ENCODE data around the gene PPP2R5C.

PPP2R5C gene

DNA sequence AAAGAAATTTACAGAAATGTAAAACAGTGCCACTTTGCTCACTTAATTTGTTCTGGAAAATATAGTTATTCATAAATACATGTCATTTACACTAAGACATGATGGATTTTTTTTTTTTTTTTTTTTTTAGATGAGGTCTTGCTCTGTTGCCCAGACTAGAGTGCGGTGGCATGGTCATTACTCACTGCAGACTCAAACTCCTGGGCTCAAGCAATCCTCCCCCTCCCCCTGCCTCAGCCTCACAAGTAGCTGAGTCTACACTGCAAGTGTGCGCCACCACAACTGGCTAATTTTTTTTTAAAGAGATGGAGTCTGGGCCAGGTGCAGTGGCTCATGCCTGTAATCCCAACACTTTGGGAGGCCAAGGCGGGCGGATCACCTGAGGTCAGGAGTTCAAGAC, 101.2 kb downstream of the PPP2R5C start:
- no peak for DNase-seq (ENCODE audit: low read depth in 2 of 2)

DNA sequence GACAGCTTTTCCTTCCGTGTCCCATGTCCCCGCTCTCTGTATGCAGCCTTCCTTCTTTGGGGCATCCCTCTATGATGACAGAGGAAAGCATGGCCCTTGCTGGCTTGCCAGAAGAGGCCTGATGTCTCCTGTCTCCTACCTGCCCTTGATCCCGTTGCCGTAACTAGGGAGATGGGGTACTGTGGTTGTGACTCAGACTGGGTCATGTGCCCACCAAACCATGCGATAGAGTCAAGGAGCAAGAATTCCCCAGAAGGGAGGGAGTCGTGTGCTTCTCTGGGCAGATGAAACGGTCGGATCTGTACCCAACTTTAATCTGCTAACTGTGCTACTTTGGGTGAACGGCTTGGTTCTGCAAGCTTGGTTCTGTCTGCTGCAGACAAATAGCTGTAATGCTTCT, 103.8 kb downstream of the PPP2R5C start:
- no peak for DNase-seq (ENCODE audit: low read depth in 2 of 2)

DNA sequence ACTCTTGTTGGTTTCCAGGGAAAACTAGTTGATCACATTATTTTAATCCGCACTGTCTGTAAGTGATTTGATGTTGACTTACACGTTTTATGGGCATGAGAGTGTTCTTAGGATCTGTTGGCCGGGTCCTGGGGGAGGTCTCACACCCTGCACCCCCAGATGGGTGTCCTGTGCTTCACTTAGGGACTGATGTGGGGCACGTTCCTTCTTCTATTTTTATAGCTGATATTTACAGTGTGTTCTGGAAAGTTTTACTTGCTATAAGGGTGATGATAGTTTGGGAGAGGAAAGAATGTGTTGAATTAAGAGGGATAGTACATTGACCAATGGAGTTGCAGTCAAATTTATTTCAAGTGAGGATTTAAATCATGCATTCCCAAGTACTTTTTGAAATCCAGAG, 106.3 kb downstream of the PPP2R5C start:
- no peak for DNase-seq (ENCODE audit: low read depth in 2 of 2)

DNA sequence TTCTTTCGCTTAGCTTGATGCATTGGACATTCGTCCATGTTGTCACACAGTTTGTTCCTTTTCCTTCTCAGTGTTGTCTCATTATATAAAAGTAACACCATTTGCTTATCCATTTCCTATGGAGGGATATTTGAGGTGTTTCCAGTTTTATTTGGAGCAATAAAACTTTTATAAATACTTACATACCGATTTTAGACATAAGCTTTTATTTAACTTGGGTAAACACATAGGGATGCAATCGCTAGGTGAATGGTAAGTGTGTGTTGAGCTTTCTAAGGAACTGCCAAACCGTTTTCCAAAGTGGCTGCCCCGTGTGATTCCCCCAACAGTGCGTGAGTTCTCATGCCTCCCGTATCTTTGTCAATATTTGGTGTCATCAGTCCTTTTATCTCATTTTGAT, 107.7 kb downstream of the PPP2R5C start:
- no peak for DNase-seq (ENCODE audit: low read depth in 2 of 2)

DNA sequence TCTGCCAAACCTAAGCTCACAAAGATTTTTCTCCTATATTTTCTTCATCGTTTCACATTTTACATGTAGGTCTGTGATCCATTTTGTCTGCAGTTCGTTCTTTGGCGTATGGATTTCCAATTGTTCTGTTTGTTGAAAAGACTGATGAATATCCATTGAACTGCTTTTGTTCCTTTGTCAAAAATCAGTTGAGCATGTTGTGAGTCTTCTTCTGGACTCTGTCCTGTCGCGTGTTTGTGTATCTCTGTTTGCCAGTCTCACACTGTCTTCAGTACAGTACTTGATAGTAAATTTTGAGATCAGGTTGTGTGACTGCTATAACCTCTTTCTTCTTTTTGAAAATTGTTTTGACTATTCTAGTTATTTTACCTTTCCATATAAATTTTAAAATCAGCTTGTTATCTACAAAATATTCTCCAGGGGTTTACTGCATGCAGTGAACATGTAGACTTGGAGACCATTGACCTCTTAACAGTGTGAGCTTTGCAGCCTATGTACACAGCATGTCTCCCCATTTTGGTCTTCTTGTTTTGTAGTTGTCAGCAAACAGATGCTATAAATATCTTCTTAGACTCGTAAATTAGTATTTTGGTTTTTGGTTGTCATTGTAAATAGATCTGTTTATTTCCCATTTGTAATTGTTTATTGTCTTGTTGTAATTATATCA, 108.9 kb downstream of the PPP2R5C start:
- no peak for DNase-seq (ENCODE audit: low read depth in 2 of 2)

DNA sequence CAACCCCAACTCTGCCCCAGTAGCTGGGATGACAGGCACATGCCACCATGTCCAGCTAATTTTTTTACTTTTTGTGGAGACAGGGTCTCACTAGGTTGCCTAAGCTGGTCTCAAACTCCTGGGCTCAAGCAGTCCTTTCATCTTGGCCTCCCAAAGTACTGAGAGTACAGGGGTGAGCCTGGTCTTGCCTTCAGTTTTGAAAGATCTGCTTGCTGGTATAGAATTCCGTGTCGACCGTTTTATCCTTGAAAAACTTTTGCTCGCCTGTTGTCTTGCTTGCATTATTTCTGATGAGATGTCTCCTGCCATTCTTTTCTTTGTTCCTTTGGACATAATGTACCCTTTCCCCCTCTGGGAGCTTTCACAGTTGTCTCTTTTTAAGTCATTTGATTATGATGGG, 110.8 kb downstream of the PPP2R5C start:
- DNase-seq (ENCODE audit: low read depth in 2 of 2): no peak

DNA sequence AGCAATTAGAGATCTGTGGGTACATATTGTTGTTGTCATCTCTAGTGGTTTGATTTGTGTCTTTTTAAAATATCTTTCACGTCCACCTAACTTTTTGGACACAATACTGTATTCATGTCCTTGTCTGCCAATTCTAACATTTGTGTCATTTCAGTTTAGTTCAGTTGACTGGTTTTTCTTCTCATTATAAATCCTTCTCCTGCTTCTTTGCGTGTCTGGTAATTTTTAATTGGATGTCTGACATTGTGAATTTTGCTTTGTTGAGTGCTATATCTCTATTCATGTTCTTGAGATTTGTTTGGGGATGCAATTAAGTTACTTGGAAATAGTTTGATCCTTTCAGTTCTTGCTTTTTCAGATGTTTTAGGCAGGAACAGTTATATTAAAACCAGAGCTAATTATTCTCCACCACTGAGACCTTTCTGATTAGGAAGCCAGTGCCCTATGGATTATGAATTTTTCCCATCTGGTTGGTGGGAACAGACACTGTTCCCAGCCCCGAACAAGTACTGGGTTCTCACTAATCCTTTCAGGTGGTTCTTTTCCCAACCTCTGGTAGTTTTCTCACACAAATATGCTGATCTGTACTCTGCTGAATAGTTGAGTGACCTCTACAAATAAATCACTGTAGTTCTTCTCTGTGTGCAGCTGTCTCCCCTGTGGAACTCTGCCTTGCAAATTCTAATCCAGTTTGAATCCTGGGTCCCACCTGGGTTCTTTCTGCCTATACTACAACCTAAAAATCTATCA, 111.7 kb downstream of the PPP2R5C start:
- DNase-seq (ENCODE audit: low read depth in 2 of 2): no peak

DNA sequence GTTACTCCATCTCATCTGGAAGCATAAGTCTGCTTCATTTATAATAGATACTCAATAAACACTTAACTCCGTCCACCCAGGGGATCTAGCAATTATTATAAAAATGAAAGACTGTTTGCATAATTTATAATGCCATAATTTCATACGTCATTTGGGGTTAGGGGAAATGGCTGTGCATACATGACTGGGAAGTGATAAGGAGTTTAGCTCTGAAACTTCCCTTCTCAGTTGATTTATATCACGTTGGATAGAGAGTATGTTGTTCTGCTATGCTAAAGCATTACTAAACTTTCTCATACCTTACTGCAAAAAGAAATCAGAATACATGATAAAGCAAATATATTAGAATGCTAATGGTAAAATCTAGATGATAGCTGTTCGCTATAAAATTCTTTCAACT, 112.5 kb downstream of the PPP2R5C start:
- no peak for DNase-seq (ENCODE audit: low read depth in 2 of 2)

DNA sequence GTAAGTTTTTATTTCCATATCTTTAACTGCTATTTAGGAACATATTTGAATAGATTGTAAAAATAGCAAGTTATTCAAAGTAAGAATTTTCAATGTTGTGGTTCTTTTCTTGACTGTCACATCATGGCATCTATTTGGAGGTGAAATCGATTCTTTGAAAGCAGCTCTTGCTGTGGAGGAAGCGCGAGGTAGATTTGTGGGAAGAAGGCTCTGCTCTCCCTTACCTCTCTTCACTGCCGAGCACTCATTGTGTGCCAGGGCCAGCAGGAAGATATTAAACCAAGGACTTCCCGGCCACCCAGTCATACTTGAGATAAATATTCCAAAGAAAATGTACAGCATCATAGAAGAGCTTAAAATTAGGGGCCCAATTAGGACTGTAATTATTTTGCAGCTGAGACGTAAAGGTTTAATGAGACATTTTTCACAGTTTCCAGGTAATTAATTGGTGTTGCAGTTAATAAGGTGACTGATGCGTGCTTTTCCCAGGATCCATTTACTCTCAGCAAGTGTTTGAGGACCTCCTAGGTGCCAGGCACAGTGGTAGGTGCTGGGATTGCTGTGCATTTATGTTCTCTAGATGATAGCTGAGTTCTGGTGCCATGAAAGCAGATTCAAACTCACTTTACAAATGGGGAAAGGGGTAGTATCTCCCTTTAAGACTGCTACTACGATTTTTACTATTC, 113.7 kb downstream of the PPP2R5C start:
- no peak for DNase-seq (ENCODE audit: low read depth in 2 of 2)

DNA sequence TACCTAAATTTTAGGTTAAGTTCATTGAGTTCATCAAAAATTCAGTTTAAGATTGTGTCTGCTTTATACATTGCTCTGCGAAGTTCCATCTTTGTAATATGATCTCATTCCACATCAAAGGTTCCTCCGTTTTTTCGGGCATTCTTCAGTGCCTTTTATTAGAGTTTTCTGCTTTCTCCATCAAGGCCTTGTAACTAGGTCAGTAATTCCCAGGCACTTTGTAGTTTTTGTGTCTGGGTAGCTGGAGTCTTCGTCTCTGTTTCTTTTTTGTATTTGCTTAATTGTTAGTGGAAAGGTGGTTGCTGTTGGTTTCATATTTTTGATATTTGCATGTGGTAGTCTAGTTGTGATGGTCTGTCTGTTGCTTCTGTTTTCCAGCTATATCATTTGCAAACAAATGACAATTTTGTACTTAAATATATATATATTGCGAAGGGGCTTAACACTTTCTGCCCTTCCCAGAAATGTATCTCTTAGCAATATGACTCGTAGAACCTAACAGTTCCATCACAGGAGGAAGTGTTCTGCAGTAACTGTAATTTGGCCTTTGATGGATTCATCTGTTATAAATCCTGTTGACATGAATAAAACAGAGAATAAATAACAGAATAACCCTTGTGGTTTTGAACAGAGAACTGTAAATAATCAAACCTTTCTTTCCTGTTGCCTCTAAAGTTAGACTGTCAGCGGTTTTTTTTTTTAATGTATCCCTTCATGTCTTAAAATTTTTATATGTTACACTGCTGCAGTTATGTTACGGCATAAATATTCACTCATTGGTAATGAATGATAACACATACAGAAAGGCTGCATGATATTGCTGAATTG, 114.4 kb downstream of the PPP2R5C start:
- no peak for DNase-seq (ENCODE audit: low read depth in 2 of 2)

DNA sequence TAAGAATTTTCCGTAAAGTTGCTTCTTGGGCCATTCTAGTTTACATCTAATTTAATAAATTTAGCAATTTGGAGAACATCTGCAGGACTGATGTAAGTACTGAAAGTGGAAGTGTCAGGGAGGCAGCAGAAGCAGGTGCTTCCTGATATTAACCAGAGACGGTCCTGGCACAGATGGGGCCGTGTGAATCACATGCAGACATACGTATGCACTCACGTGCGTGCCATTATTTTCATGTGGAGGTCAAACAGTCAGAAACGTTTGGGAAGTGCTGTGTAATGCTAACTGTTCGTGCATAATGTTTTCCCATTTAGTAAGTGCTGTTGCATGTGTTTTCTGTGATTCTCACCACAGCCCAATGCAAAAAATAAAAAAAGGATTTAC, 115.0 kb downstream of the PPP2R5C start:
- DNase-seq (ENCODE audit: low read depth in 2 of 2): peak; percentile 60 to 75

DNA sequence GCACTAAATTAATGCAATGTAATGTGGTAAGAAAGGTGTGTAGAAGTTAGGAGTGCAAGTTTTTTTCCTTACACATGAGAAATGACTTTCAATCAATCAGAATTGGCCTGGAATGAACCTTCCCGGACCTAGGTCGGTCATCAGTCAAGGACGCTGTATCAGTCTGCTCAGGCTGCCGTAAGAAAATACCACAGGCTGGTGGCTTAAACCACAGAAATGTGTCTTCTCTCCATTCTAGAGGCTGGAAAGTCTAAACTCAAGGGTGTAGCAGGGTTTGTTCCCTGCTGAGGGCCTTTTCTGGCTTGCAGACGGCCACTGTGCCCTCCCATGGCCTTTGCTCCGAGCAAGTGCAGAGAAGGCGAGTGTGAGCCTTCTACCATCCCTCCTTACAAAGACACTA, 116.3 kb downstream of the PPP2R5C start:
- no peak for DNase-seq (ENCODE audit: low read depth in 2 of 2)

DNA sequence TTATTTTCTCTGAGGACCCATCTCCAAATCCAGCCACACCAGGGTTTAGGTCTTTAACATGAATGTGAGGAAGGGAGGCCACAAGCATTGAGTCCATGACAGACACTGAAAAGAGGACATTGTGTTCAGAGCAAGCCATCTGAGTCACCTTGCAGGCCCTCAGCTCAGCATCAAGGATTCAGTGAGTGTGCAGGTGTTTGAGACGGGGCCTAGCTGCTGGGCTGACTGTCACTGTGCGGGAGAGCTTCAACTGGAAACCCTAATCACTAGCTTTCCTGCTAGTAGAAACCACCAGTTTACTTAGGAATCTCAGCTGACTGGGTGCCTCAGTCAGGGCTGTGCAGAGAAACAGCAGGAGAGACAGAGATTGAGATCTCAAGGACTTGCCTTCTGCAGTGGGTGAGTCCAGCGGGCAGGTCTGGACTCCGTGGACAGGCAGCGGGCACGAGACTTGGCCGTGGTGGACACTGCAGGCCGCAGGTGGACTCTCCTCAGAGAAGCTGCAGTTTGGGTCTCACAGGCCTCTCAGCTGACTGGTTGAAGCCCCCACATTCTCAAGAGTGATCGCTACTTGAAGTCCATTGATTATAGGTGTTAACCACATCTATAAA, 116.8 kb downstream of the PPP2R5C start:
- peak in 1 of 2 donors; percentile 24 for DNase-seq (ENCODE audit: low read depth in 2 of 2)

DNA sequence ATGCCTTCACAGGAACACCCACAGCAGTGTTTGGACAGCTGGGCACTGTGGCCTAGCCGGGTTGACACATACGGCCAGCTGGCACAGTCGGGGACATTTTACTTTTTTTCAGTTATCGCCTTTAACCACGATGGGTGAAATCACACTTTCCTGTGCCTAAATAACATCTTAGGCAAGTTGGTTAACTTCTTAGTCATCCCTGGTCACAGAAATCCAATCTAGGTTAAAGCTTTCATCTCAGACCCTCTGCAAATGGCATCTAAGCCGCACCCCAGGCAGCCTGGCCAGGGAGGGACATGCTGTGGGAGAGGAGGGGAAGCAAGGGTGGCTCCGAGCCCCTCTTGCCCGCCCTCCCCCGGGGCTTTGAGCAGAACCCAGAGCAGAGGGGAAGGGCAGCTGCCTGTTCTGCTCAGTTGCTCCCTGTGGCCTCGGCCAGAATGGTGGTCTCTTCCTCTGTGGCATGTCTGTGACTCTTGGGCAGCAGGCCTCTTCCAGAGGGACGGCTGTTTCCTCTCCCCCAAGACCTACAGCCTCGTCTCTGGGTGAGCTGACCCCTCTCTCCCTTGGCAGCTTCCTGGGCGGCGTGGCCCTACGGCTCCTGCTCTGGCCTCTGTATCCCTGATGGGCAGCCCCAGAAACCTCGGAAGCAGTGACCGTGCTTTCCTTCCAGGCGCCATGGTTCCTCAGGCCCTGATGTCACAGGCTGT, 117.5 kb downstream of the PPP2R5C start:
- peak; percentile 25 to 35 for DNase-seq (ENCODE audit: low read depth in 2 of 2)

DNA sequence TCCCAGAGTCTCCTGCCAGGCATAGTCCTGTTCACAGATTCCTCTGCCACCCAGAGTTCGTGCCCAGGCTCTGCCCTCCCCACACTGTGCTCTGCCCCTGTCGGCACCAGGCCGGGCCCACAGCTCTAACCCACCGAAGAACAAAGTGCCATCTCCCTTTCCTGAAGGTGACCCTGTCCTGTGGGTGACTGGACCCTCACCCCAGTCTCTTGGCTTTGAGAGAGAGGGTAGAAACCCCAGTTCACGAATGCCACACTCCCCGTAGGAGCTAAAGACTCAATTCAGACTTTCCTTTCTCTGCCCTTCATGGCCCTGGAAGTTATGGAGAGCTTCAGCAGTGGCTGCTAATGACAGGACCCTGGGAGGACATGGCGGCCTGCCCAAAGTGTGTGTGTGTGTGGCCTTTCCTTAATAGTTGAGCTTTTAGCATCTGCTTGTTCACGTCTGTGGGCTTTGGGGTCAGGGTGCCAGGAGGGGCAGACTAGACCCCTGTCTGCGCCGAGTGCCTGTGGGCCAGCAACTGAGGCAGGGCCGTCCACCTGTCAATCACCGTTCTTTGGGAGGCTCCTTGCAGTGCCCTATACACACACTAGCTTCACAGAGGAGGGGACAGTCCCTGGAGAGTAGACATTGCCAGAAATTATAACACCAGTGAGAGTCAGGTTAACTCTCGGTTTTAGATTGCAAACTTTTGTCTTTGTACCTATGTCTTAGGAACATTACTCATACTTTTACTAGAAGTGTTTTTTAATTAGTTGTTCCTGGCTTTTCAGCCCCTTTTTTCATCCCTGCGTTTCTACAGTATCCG, 118.2 kb downstream of the PPP2R5C start:
- DNase-seq (ENCODE audit: low read depth in 2 of 2): no peak

DNA sequence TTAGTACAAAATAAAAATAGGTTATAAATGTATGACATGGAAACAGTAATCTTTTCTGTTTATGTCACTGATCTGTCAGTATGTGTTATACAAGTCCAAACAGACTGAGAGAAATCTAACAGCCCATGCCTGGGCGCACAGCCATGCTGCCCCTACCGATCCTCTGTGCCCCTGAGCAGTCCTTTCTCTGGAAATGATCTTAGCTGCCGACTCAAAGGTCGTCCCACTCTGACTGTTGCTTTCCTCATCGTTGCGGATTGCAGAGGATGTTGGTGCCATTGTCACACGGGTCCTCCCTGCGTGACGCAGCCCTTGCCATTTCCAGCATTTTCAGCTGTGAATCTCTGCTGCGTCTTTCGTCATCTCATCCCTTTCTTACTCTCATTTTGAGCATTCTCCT, 119.9 kb downstream of the PPP2R5C start:
- no peak for DNase-seq (ENCODE audit: low read depth in 2 of 2)

DNA sequence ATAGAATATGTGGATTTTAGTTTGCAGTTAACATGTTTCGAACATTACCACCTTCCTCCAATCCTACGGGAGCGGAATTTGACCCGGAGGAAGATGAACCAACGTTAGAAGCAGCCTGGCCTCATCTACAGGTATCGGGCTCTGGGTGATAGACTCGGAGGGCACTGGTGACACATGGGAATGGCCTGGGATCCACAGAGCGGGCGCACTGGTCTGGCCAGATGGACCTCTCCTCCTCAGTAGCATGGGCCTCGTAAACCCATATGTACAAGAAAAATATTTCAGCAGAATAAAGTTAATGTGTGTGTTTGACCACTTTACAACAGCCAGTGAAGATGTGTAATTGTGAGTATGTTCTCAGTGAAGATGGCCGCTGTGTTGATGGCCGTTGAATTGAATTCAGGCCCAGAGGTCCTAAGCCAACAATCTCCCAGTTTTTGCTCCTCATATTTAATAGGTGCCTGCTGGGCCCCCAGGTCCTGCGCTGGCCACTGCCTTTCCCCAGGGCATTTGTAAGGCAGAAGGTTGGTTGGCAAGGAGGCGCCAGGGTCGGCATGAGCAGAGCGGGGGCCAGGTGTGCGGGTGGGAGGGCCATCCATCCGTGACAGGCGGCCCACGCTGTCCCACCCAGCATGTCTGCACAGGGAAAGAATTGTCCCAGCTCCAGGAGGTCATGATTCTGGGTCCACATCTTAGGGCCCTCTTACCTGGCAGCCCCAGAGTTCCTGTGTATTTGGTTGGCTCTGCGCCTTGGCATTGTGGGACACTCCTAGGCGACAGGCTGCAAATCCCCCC, 120.8 kb downstream of the PPP2R5C start:
- DNase-seq (ENCODE audit: low read depth in 2 of 2): no peak

DNA sequence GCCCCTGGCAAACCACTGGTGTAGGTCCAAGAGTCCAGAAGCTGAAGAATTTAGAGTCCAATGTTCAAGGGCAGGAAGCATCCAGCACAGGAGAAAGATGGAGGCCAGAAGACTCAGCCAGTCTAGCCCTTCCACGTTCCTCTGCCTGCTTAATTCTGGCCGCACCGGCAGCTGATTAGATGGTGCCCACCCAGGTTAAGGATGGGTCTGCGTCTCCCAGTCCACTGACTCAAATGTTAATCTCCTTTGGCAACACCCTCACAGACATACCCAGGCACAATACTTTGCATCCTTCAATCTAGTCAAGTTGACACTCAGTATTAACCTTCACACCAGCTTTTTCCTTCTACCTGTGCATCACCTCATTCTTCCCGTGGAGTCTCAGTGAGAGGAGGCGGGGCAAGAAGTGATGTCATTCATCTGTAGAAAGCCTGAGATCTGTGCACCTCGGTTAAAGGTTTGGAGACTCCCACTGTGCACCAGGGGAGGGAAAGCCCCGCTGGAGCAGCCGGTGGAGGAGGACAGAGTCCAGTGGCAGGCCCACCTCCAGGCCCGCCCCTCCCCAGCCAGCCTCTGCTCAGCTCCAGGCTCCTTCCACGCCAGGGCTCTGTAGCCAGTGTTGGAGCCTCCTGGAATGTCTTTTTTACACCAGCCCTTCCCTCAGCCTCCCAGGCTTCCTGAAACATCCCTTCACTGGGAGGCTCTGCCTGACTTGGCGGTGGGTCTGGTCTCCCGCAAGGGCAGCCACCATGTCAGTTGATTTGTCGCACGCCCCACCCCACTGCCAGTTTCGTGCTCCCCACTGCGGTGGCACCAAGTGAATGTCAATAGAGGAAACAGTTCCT, 122.8 kb downstream of the PPP2R5C start:
- DNase-seq (ENCODE audit: low read depth in 2 of 2): no peak
